Measurements from ENCODE around the gene SELENOM.

Gene SELENOM, protein sequence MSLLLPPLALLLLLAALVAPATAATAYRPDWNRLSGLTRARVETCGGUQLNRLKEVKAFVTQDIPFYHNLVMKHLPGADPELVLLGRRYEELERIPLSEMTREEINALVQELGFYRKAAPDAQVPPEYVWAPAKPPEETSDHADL

DNA sequence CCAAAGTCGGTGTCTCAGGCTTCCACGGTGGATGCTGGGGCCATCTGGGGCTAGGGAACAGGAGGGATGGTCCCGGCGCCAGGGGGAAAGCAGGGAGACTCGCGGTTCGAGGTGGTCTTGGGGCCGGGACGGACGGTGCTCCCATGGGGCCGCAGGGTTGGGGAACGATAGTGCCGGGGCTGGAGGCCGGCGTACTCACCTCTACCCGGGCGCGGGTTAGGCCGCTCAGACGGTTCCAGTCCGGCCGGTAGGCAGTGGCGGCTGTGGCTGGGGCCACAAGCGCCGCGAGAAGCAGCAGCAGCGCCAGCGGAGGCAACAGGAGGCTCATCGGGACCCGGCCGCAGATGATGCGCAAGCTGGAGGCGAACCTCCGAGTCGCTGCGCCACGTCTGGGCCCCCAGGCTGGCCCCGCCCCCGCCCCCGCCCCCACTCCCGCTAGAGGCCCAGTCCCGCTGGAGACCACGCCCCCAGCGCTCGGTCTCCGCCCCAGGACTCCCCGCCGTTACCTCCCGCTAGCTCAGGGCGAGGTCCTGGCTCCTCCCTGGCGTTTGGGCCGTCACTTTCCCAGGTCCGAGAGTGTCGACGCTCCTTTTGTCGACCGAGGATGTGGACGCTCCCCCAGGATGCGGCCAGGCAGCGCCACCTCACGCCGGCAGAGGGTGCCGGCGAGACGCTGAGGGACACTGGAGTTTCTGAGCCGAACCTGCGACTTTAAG is at the start of gene SELENOM:
SELENOM (minus strand) TSS at position 391 of the 716 bp plus-strand sequence; CDS start at position 328, 63 bp downstream.
- peak; percentile 48 to 88 (median 64) for DNase-seq

DNA sequence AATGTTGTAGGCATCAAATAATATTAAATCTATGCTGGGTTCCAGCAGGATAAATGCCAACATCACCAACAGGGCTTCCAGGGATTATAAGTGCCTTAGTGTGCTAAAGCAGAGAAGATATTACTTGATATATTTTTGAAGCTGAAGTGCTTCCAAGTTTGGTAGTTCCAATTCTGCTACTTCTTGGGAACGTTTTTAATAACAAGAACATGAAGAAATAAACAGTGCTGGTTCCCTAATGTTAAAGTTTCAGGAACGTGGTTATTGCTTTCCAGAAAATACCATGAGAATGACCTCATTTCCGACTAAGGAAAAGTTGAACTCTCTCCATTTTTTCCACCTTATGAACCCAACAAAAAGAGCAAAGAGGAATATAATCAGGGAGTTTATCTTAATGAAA is 48.1 kb upstream of the SELENOM start:
- no peak for DNase-seq

DNA sequence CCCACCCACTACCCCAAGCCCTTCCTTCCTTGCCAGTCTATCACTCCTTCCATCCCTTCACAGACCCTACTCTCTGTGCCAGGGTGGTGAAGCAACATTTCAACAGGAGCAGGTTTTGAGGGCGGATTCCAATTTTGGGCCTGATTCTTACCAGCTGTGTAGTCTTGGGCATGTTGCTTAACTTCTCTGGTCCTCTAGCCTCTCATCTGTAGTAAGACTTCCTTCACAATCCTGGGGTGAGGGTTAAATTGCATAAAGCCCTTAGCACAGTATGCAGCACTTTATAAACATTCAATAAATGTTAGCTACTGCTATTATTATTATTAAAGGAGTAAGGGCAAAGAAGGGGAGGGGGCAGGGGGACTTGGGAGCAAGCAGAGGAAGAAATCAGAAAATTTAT is 47.6 kb upstream of the SELENOM start:
- DNase-seq: no peak

DNA sequence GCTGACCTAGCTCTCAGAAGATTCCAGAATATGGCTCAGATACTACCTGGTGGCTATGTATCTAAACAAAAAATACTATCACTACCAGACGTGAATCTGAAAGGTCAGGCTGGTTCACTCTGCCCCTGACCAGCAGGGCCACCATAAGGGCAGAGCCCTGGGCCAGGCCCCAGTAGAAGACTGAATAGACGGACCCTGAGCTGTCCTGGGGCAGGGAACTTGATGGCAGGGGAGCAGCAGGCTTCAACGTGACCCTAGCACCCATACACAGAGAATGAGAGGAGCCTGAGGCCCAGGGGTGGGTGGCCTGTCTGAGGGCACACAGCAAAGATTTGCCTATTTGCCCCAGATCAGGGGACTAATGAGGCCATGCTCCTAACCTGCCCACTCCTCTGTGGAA is 46.0 kb upstream of the SELENOM start:
- no peak for DNase-seq

DNA sequence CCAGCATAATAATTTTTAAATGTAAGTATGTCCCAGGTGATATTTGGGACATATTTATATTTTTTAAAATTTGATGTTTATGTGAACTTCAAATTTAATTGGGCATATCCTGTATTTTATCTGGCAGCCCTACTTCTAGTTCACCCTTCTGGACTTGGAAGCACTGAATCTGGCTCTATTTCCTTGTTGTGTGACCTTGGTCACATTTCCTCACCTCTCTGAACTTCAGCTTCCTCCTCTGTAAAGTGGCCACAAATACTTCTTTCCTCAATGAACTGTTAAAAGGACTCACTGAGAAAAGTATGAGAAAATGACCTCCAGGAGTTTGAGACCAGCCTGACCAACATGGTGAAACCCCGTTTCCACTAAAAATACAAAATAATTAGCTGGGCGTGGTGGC is 44.5 kb upstream of the SELENOM start:
- no peak for DNase-seq

DNA sequence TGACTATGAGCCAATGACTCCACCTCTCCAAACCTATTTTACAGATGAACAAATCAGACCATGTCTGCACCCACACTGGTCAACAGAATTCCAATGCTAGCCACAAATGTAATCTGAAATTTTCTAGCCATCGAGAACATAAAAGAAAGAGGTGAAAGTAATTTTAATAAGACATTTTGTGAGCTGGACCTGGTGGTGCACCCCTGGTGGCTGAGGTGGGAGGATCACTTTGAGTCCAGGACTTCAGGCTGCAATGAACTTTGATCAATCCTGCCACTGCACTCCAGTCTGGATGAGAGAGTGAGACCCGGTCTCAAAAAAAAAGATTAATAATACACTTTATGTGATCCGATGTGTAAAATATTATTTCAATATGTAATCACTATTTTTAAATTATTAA is 43.2 kb upstream of the SELENOM start:
- DNase-seq: no peak

DNA sequence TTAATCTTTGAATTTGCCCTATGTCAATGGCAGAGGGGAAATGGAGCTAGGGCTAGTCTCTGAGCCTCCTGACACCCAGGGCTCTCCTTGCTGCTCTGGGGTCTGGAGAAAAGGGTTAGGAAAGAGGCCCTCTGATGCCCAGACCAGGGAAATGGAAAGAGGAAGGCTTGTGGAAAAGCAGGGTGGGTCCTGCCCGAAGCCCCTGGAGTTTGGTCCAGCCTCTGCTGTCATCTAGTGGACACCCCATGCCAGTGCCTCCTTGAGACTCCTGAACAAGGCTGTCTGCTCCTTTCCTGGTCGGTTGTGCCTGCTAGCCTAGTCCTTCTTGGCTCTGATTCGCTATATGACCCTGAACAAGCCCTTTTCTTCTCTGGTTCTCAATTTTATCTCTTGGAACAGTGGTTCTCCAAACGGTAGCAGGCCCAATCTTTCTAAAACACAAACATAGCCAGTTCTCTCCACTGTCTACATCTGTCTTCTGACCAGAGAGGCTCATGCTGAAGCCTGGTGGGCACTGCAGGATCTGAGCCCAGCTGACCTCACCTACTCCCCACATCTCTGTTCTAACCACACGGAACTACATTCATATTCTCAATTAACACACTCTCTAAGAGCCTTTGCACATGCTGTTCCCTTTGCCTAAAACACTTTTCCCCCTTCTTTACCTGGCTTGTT is 41.7 kb upstream of the SELENOM start:
- DNase-seq: no peak

DNA sequence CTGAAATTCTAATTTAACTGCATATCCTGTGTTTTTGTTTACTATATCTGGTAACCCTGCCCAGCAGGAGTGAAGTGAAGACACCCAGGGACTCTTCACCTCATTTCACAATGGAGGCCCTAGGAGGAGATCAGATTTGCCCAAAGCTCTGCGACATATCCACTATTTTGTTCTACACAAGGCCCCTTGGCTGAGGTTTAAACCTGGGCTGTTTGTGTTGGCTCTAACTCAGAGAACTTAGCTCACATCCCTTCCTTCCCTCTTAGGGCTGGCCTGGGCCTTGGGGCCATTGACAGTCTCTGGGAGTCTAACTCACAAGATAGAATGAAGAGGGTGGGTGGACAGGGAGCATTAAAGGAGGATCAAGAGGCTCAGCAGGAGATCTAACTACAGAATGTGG is 41.1 kb upstream of the SELENOM start:
- no peak for DNase-seq

DNA sequence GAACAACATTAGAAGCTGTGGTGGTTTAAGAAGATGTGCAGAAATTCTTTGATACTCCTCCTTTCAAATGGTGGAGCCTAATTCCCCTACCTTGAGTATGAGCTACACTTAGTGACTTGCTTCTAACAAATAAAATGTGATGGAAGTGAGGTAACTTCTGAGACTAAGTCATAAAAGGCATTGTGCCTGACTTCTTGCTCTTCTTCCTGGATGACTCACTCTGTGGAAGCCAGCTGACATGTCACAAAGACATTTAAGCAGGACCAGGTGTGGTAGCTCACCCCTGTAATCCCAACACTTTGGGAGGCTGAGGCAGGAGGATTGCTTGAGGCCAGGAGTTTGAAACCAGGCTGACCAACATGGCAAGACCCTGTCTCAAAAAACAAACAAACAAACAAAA is 36.9 kb upstream of the SELENOM start:
- no peak for DNase-seq

DNA sequence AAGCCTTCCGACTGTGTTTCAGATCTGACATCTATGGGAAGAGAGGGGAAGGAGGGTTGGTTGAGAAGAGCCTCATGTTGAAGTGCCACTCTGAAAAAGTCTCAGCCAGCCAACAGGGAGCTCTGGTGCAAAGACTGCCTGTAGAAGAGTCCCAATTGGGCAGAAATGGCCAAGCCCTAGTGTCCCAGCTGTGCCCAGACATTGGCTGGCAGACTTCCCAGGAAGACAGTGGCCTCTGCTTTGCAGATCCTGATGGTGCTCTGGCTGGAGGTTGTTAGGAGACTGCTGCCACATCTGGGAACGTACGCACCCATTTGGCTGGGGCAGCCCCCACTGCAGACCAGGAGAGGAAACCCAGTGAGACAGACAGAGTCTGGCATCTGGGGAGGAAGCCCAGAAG is 36.2 kb upstream of the SELENOM start:
- DNase-seq: no peak

DNA sequence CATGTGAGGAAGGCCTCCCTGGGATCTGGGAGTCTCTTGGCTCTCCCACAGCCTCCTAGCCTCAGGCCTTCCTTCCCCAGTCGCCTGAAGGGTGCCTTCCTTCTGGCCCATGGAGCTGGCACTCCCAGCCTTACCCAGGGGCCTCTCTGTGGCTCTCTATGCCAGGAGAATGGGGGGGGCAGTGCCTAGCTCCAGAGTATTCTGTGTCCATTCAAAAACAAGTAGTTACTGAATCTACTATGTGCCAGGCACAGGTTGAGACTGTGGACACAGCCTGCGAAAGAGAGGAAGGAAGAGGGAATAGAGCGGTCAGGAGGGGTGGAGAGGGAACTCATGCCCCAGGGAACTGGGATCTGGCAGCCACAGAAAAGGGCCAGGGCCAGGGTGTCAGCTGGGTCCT is 35.7 kb upstream of the SELENOM start:
- DNase-seq: no peak

DNA sequence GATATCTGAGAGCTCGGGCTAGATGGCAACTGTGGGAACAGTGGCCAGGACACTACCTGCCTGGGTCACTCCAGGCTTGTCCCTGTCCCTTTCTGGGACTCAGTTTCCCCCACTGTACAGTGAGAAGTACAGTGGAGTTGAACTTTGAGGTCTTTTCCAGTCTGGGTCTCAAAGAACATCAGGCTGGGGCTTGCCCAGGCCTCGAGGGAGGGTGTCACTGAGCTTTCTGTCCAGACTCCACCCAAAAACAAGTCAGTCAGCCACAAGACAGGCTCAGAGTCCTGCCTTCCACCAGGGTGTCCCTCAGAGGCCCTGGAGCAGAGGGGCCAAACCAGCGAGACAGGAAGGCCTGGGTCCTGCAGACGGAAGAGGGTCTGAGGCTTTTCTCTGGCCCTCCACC is 34.9 kb upstream of the SELENOM start:
- no peak for DNase-seq

DNA sequence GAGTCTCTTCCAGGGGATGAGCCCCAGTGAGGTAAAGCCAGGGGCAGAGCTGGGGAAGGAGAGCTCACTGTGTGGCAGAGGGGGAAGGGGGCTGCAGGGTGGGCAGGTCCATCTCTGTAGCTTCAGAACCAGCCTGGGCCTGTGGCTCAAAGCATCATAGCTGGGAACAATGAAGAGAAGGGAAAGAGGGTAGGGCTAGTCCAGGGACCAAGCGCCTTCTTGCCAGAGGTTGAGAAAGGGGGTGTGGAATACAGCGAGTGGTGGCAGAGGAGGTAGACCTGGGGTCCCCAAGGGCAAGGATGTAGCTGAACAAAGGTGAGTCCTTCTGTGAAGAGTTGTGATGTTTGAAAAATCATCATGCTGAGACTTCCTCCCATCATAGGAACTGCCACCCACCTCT is 34.2 kb upstream of the SELENOM start:
- no peak for DNase-seq

DNA sequence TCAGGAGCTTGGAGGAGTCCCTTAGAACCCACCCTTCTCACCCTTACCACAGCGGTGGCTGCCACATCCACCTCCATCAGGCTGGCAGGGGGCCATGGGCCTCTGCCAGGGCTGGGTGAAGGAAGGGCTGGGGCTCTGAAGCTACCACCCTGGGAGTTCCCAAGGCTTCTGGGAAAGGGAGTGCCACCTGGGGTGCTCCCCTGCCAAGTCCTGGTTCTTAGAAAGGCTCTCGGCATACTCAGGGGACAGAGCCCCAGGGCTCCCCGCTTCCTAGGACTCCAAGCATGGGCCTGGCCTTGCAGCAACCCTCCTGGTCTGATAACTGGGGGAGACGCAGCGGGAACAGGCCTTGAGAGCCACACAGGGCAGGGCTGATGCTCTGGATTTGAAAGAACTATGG is 33.4 kb upstream of the SELENOM start:
- DNase-seq: no peak

DNA sequence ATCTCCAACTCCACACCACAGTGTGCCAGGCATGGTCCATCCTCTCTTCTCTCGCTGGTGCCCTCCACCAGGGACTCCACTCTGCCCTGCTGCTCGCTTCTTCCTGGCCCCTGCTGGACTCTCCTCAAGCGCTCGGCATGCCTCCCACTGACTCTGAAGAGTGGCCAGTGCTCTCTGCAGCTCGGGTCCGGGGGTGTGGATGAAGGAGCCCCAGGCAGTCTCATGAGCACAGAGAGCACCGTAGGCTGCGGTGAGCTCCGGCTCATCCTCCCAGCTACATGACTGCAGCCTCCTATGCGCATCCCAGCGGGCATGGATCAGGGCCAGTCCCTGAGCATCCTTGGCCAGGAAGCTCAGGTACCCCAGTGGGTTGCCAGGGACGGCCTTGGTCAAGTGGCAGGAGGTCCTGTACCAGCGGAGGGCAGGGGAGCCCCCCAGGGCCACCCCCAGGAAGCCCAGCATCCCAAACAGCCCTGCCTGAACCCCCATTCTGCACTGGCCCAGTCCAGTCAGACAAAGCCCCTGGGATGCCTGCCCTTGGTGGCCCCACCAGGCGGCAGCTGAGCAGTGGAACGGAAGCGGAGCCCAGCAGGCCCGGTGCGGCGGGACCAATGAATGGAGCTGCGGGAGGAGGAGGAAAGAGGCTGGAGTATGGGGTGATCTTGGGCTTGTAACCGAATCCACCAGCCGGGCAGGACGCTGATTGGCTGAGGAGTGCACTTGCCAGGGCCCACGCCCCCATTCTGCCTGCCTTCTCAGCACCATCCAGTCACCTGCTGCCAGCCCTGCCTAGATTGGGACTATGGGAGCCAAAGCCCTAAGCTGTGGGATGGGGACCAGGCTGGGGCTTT is 32.7 kb upstream of the SELENOM start, which contains the start of gene PLA2G3:
PLA2G3 (minus strand) TSS at position 643 of the 851 bp plus-strand sequence; CDS start at position 489, 154 bp downstream.
- no peak for DNase-seq

DNA sequence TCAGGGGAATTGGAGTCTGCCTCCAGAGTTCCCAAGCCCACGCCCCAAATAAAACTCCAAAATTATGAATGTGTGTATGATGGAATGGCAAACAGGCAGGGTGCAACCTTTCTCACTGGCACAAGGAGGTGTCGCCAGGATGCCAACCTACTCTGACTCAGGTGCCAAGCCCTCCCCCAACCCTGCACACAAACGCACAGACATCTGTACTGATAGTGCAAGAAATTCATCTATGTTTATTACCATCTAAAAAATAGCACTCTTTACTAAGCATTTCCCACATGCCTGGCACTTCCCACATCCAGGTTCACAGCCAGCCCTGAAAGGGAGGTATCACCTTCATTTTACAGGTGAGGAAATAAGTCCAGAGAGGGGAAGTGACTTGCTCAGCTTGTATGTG is 31.7 kb upstream of the SELENOM start:
- no peak for DNase-seq

DNA sequence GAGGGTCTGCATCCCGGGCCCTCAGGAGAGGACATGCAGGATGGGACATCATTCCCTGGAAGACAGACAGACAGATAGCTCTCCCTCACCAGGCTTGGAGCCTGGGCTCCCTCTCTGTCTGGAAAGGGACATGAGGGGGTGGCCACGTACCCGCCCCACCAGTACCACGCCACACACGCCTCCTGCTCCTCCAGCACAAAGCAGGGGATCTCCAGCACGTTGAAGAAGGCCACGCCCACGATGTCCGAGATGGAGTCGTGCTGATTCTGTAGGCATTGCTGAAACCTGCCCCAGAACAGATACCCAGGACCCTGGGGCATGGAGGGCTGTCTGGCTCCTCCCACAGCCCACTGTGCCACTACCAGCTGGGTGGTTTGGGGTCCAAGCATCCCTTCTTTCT is 30.8 kb upstream of the SELENOM start:
- DNase-seq: no peak

DNA sequence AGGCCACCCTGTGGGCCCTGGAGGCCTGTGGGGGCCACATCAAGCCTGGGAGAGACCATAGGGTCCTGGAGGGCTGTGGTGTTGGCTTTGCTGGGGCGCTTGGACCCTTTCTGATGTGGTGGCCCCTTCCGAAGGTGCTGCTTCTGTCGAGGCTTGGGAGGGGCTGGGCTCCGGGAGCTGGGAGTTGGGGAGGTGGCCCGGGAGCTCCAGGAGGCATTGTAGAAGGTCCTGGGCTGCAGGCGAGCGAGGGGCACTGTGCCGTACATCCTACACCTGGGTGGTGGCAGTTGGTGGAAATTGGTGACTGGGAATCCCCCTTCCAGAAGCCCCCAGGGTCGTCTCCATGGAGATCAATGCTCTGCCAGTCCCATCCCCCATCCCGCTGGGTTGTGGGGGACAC is 30.4 kb upstream of the SELENOM start:
- no peak for DNase-seq

DNA sequence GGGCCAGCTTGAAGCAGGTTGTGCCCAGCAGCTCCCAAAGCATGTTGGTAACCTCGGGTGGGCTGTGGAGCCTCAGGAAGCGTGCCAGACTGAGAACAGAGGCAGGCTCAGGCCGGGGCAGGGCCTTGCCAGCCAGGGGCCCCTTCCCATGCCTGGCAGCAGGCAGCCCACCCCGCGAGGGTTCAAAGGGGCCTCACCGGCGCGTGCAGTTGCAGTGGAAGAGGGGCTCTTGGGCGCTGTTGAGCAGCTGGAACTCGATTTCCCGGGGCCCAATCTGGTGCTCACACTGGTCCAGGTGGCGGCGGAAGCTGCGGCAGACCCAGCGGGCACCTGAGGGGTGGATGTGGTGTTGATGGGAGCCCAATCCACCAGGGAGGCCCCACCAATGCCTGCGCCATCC is 29.3 kb upstream of the SELENOM start:
- DNase-seq: no peak

DNA sequence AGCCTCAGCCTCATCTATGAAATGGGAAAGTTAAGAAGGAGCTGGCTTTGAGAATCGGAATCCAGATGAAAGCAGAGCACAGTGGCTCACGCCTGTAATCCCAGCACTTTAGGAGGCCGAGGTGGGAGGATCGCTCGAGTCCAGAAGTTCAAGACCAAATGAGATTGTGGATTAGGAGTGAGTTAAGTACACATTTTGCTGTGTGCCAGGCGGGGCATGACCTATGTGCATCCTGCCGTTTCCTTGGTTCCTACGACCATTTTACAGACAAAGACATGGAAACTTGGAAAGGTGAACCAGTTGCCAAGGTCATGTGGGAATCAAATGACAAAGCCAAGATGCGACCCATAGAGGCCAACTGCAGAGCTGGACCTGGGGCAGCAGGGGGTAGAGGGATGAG is 28.8 kb upstream of the SELENOM start:
- DNase-seq: no peak

DNA sequence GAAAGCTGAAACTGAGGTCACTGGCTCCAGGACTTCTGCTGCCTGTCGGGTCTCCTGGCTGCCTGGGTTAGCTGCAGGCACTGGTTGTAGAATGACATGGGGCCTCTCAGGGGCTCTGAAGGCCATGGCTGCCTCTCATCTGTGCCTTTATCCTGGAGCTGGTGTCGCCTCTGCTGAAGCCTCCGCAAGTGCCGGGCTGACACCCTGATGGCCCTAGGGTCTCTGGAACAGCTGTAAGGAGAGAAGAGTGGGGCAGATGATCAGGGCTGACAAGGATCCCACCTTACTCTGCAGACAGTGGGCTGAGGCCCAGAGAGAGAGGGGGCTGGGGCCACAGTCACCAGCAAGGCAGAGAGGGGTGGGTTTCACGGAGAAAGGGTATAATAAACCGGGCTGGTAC is 28.3 kb upstream of the SELENOM start:
- DNase-seq: no peak

DNA sequence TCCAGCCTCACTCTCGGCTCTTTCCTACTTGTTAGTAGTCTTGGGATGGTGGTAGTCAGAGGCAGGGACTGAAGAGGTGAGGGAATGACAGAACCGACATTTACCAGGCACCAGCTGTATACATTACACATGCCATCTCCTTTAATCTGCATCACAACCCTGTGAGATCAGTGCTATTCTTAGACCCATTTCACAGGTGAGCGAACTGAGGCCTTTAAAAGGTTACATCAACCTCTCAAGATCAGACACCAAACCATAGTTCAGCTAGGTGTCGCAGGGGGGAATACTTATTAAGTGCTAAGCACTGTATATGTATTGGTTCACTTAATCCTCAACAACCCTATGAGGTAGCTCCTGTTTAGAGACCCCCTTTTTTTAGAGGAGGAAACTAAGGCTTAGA is 27.3 kb upstream of the SELENOM start:
- no peak for DNase-seq

DNA sequence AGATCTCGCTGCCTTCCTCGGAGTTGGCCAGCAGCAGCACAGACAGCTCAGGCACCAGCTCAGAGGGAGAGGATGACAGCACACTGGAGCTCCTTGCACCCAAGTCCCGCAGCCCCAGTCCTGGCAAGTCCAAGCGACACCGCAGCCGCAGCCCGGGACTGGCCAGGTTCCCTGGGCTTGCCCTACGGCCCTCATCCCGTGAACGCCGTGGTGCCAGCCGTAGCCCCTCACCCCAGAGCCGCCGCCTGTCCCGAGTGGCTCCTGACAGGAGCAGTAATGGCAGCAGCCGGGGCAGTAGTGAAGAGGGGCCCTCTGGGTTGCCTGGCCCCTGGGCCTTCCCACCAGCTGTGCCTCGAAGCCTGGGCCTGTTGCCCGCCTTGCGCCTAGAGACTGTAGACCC is 26.5 kb upstream of the SELENOM start:
- no peak for DNase-seq

DNA sequence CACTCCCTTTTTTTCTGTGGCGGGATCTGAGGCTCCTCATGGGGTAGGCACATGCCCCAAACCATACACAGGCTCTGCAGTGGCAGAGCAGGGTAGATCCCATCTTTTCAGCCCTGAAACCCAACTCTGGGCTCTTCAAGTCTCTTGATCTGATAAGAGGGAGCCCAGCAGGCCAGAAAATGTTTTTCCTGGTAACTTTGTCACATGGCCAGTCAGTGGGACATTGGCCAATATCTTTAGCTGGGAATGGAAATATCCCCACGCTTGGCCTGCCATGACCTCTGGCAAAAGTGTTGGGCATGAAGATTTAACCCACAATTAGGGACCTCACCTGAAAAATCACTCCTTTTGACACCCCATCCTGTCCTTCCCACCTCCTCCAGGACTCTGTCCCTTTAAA is 23.5 kb upstream of the SELENOM start:
- no peak for DNase-seq
